GM12873 (cell line): ENCODE data around the gene MYB.

Experiments
- CTCF ChIP-seq: IDR thresholded peaks from 2 replicates; pipeline ENCODE4 v1.5.1; 2012; ENCODE audit warnings: low read depth, mild to moderate bottlenecking, moderate library complexity, low read length, control low read depth; ENCODE audit not compliant: insufficient read depth; ENCODE audit errors: missing control alignments

Gene MYB

GRCh38 chr6:135250234-135250633 lies 69.1 kb downstream of the MYB start:
- TF ChIP-seq CTCF: no peak

- no peak for TF ChIP-seq CTCF
Observed at GRCh38 chr6:135250751-135251497, 69.8 kb downstream of the MYB start.

DNA sequence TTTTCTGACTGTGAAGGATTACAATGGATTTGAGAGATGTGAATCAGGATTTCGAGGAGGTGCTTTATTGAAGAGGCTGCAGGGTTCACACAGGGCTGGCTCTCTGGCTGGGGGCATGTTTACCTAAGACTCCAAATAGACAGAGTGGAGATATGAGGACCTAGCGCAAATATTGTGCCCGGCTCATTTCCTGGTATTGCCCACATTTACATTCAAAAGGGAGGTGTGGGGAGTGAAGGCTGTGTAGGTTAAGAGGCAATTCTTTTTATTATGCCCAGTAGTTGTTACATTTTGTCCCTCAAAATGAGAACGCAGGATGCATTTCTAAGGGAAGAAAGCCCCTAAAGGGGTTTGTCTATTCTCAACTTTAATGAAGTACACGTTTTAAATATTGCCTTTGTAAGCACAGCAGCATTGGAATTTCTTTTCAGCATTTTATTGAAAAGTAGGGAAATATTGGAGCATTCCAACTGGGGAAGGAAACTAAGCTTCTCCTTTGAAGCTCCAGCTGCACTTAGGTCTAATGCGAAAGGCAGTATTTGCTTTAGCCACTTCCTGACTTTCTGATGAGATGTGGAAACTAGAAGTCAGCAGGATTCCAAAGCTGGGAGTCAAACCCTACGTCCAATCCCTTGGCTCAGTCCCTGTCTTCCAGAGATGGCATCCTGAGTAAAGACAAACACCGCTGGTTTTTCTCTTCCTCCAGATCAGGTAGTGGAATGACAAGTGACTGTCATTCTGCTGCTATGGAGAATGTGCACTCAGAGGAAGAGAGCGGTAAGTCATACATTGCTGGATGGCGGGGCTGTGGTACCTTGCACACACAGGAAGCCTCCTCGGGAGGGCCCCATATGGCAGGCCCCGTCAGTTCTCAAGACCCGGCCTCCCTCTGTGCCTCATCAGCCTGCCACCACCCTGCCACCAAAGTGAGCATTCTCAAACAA lies 70.7 kb downstream of the MYB start:
- TF ChIP-seq CTCF: no peak

GRCh38 chr6:135254471-135254870 lies 73.4 kb downstream of the MYB start:
- no peak for TF ChIP-seq CTCF

GRCh38 chr6:135256866-135257265 lies 75.8 kb downstream of the MYB start:
- TF ChIP-seq CTCF: no peak

GRCh38 chr6:135257631-135258405 lies 76.7 kb downstream of the MYB start:
- TF ChIP-seq CTCF: peak; percentile 23
